Esophagus muscularis mucosa (tissue), 4 donors: ENCODE measurements around the gene MBD2. TPM values are rescaled to one million over a fixed set of nuclear protein-coding genes. Genes with fewer than 3 reads are reported as not detected.

Experiments
- DNase-seq: peaks from one replicate; pipeline ENCODE4 v3.0.0-alpha.2; 2017; ENCODE audit errors: extremely low spot score
- H3K27ac ChIP-seq, 4 donors: fragments of 200-600 bp; sonication (generic); replicated peaks in 1 of 4; 1 replicate in 3 of 4; 2 replicates in 1 of 4; pipeline ENCODE4 v1.5.1; 2016 to 2019; ENCODE audit warnings: mild to moderate bottlenecking in 1 of 4
- H3K27me3 ChIP-seq, 4 donors: fragments of 200-600 bp; sonication (generic); one replicate each; pipeline versions ENCODE4 v1.5.1 to v1.6.0; 2016 to 2019
- H3K36me3 ChIP-seq, 4 donors: fragments of 200-600 bp; sonication (generic); one replicate each; pipeline ENCODE4 v1.5.1; 2016 to 2019
- H3K4me1 ChIP-seq, 4 donors: fragments of 200-600 bp; sonication (generic); one replicate each; pipeline ENCODE4 v1.5.1; 2016 to 2019
- H3K4me3 ChIP-seq, 4 donors: fragments of 200-600 bp; sonication (generic); 1 replicate in 2 of 4; 2 replicates in 2 of 4; pipeline ENCODE4 v1.5.1; 2016 to 2019; ENCODE audit warnings: mild to moderate bottlenecking in 4 of 4, moderate library complexity in 1 of 4
- H3K9me3 ChIP-seq, 4 donors: fragments of 200-600 bp; sonication (generic); 1 replicate in 3 of 4; 2 replicates in 1 of 4; pipeline ENCODE4 v1.5.1; 2016 to 2019
- EP300 ChIP-seq: sonication (generic); formaldehyde crosslinking; IDR thresholded peaks from one replicate; pipeline ENCODE4 v1.6.1; 2017; ENCODE audit warnings: antibody characterized with exemption
- POLR2A ChIP-seq: fragments of 450-650 bp; IDR thresholded peaks from one replicate; pipeline ENCODE4 v1.6.1; 2017; ENCODE audit warnings: antibody characterized with exemption, moderate library complexity, mild to moderate bottlenecking, low read depth
- POLR2AphosphoS5 ChIP-seq, 2 donors: sonication (generic); formaldehyde crosslinking; IDR thresholded peaks; one replicate each; pipeline ENCODE4 v1.6.1; 2017; ENCODE audit warnings: antibody characterized with exemption in 2 of 2
- WGBS: methylation state at CpG from one replicate; pipeline ENCODE4 v1.1.5; 2018; 5-methylcytosine and 5-hydroxymethylcytosine counted together
- intact Hi-C: fragments of 100-400 bp; cut with DNase I; formaldehyde crosslinking; loops from one replicate; pipeline ENCODE4 v1.15.1; 2023
- total RNA-seq, 4 donors: library from RNA; depleted of rRNA; stranded (reverse); fragments of >200 nt; gene quantifications; one replicate each; pipeline versions ENCODE4 v1.1.0 to v1.2.1, GENCODE V29; 2016
- TF ChIP-seq, protein P1 (sequence below), 3 experiments: fragments of 200-600 bp in 2 of 3; fragments of 450-650 bp in 1 of 3; sonication (generic) in 2 of 3; IDR thresholded peaks; one replicate each; pipeline ENCODE4 v1.5.1; 2017 to 2019; ENCODE audit warnings: antibody characterized with exemption in 3 of 3, mild to moderate bottlenecking in 2 of 3, moderate library complexity in 1 of 3

Gene MBD2
- total RNA-seq, 4 donors from 2014 or later: 30.7 to 43.9 (median 40.8) TPM

DNA sequence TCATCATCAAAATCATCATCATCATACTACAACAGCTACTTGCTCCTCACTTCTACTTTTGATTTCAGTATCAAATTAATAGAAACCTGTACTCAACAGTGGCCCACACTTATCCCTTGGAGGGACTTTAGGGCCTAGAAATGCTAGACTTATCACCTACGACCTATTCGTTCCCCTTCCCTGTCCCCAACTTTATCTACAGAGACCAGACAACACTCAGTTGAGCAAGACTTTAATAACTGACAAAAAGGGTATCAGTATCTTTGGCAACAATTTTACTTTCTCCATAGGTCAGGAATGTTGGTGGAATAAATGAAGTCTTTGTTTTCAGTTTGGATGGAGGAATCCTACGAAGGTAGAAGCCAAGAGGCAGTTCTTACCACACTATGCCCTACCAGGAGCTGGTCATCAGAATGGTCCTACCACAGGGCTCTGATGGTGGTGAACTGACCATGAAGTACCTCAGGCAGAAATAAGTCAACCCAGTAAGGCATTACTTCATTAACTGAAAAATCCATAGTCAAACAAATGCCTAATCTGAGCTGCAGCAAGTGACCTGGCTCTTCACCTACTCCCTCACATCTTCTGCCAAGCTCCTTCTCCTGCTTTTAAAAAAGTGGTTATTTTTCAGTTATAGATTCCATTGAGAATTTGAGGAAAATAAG is 26.6 kb downstream of the MBD2 start:
- H3K27me3 ChIP-seq: no peaks in the 10 kb centered on the region
- intact Hi-C loops: no loop called here
- no peaks in the 10 kb centered on the region for H3K9me3 ChIP-seq
- H3K4me3 ChIP-seq: no peak overlapping the region
- WGBS: 92% methylated on average over 3 of the region's 3 CpGs
- DNase-seq: no peak
- peaks cover 0 to 2% (median 0%) of the 10 kb centered on the region in 4 donors for H3K4me1 ChIP-seq
- no peak overlapping the region for H3K27ac ChIP-seq
- TF ChIP-seq POLR2AphosphoS5 (IDR thresholded peaks at IDR 0.05): no peak
- peaks cover 0 to 31% (median 15%) of the 10 kb centered on the region in 4 donors for H3K36me3 ChIP-seq

- H3K9me3 ChIP-seq: no peaks in the 10 kb centered on the region
- no peak overlapping the region for H3K27ac ChIP-seq
- intact Hi-C loops: no loop called here
- H3K4me1 ChIP-seq: peaks cover 0 to 2% (median 0%) of the 10 kb centered on the region in 4 donors
- no peak for DNase-seq
- TF ChIP-seq, protein P1, sequence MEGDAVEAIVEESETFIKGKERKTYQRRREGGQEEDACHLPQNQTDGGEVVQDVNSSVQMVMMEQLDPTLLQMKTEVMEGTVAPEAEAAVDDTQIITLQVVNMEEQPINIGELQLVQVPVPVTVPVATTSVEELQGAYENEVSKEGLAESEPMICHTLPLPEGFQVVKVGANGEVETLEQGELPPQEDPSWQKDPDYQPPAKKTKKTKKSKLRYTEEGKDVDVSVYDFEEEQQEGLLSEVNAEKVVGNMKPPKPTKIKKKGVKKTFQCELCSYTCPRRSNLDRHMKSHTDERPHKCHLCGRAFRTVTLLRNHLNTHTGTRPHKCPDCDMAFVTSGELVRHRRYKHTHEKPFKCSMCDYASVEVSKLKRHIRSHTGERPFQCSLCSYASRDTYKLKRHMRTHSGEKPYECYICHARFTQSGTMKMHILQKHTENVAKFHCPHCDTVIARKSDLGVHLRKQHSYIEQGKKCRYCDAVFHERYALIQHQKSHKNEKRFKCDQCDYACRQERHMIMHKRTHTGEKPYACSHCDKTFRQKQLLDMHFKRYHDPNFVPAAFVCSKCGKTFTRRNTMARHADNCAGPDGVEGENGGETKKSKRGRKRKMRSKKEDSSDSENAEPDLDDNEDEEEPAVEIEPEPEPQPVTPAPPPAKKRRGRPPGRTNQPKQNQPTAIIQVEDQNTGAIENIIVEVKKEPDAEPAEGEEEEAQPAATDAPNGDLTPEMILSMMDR (IDR thresholded peaks at IDR 0.05): no peak
- peaks cover 0 to 13% (median 0%) of the 10 kb centered on the region in 4 donors for H3K36me3 ChIP-seq
- H3K27me3 ChIP-seq: no peaks in the 10 kb centered on the region
- WGBS: 92% methylated on average over 2 of the region's 2 CpGs
- H3K4me3 ChIP-seq: no peak overlapping the region
Observed at GRCh38 chr18:54193786-54194185, 30.7 kb downstream of the MBD2 start.

DNA sequence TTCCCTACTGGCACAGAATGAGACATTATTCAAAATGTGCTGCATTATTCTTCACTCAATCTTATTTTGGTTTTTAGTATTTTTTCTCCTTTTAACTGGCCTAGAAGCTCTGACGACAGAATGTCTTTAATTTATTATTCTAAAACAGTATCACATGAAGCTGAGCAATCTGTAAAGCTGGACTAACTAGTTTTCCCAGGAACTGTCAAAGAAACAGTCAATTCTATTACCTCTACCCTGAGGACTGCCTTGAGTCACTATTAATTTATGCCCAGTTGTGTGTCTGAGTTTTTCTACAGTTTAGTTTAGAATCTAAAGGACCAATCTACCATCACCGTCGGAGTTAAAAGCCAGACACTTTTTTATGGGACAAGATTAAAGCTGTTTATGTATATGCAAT is 31.6 kb downstream of the MBD2 start:
- TF ChIP-seq POLR2A (no peak), POLR2AphosphoS5 (IDR thresholded peaks at IDR 0.05) (no peak), EP300 (no peak)
- TF ChIP-seq, protein P1 (IDR thresholded peaks at IDR 0.05): no peak
- Histone ChIP-seq H3K4me1 (no peaks in the 10 kb centered on the region), H3K27ac (no peak overlapping the region), H3K36me3 (peaks cover 0 to 11% (median 5%) of the 10 kb centered on the region in 4 donors), H3K9me3 (no peaks in the 10 kb centered on the region), H3K27me3 (no peaks in the 10 kb centered on the region), H3K4me3 (no peak overlapping the region)
- 91% methylated on average over 3 of the region's 3 CpGs for WGBS
- intact Hi-C loops: no loop called here
- no peak for DNase-seq

- no peak for DNase-seq
- Histone ChIP-seq H3K27me3 (no peaks in the 10 kb centered on the region), H3K9me3 (no peaks in the 10 kb centered on the region), H3K27ac (no peak overlapping the region), H3K36me3 (peaks cover 4 to 16% (median 10%) of the 10 kb centered on the region in 4 donors), H3K4me1 (no peaks in the 10 kb centered on the region), H3K4me3 (no peak overlapping the region)
- intact Hi-C loops: no loop called here
- 95% methylated on average over 4 of the region's 4 CpGs for WGBS
- no peak for TF ChIP-seq POLR2A
- no peak for TF ChIP-seq POLR2AphosphoS5 (IDR thresholded peaks at IDR 0.05)
- no peak for TF ChIP-seq EP300
Observed at GRCh38 chr18:54192415-54192814, 32.1 kb downstream of the MBD2 start.

- intact Hi-C loops: no loop called here
- no peaks in the 10 kb centered on the region for H3K27me3 ChIP-seq
- no peak for DNase-seq
- no peaks in the 10 kb centered on the region for H3K4me1 ChIP-seq
- no peaks in the 10 kb centered on the region for H3K9me3 ChIP-seq
- H3K27ac ChIP-seq: no peak overlapping the region
- H3K4me3 ChIP-seq: no peak overlapping the region
- peaks cover 6 to 26% (median 15%) of the 10 kb centered on the region in 4 donors for H3K36me3 ChIP-seq
- TF ChIP-seq EP300 (no peak), POLR2AphosphoS5 (IDR thresholded peaks at IDR 0.05) (no peak), POLR2A (no peak)
- TF ChIP-seq, protein P1 (IDR thresholded peaks at IDR 0.05): no peak
Observed at GRCh38 chr18:54191352-54191751, 33.1 kb downstream of the MBD2 start.

DNA sequence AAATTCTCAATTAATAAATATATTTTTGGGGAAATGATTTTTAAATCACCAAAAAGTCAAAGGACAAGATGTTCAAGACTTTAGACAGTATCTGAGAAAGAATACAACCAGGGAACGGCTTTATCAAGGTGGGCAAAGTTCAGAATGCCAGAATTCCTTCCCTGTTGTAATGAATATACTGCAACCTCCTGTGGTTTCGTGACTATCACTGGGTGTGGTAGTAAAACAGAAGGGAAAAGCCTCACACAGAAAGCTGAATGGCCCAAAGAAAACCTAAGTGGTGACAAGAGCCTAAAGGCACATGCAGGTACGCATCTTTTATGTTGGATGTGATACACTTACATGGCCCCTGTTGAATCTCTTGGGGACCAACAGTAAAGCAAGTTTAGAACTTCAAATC is 37.1 kb downstream of the MBD2 start:
- WGBS: 90% methylated on average over 3 of the region's 3 CpGs
- H3K9me3 ChIP-seq: no peaks in the 10 kb centered on the region
- H3K27ac ChIP-seq: no peak overlapping the region
- peaks cover 15 to 38% (median 23%) of the 10 kb centered on the region in 4 donors for H3K36me3 ChIP-seq
- intact Hi-C loops: no loop called here
- no peaks in the 10 kb centered on the region for H3K27me3 ChIP-seq
- H3K4me3 ChIP-seq: no peak overlapping the region
- TF ChIP-seq, protein P1 (IDR thresholded peaks at IDR 0.05): no peak
- TF ChIP-seq POLR2A (no peak), EP300 (no peak)
- no peaks in the 10 kb centered on the region for H3K4me1 ChIP-seq
- DNase-seq: no peak
